ENCODE measurements around the gene ATP5MC2.

DNA sequence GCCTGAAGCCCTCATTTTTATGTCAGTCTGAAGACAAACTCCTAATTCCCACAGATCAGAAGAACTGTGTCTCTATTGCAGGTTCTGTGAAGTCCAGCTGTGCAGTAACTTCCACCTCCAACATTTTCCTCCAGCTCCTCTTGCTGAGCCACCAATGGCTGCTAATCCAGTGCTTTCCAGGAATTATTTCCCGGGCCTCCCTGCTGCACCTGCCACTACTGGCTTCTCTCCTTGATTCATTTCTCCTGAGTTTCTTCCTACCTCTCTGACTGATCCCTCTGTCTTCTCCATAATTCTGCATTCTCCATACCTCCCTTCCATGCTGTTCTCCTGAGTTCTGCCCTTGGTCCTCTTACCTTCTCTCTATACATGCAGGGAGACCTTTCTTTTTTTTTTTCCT, 30.2 kb upstream of the ATP5MC2 start:
- TF ChIP-seq POLR2A (IDR thresholded peaks at IDR 0.05) = no peak
- TF ChIP-seq, protein P1, sequence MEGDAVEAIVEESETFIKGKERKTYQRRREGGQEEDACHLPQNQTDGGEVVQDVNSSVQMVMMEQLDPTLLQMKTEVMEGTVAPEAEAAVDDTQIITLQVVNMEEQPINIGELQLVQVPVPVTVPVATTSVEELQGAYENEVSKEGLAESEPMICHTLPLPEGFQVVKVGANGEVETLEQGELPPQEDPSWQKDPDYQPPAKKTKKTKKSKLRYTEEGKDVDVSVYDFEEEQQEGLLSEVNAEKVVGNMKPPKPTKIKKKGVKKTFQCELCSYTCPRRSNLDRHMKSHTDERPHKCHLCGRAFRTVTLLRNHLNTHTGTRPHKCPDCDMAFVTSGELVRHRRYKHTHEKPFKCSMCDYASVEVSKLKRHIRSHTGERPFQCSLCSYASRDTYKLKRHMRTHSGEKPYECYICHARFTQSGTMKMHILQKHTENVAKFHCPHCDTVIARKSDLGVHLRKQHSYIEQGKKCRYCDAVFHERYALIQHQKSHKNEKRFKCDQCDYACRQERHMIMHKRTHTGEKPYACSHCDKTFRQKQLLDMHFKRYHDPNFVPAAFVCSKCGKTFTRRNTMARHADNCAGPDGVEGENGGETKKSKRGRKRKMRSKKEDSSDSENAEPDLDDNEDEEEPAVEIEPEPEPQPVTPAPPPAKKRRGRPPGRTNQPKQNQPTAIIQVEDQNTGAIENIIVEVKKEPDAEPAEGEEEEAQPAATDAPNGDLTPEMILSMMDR (IDR thresholded peaks at IDR 0.05) = no peak

Measured in thyroid gland (tissue), 4 donors.